HepG2 (cell line): Measurements from ENCODE around the gene IL11RA. TPM values are rescaled to one million over a fixed set of nuclear protein-coding genes. Genes with fewer than 3 reads are reported as not detected.

Experiments
- ATF4 ChIP-seq, 2 experiments: fragments of 450-650 bp in 1 of 2; sonication (generic) in 1 of 2; formaldehyde crosslinking; IDR thresholded peaks; 2 replicates each; pipeline versions ENCODE4 v1.5.0 to v1.8.0; 2020 to 2022; ENCODE audit warnings: mild to moderate bottlenecking in 1 of 2, missing genetic modification reagents in 1 of 2
- CEBPB ChIP-seq: IDR thresholded peaks from 2 replicates; pipeline ENCODE4 v1.6.1; 2011; ENCODE audit warnings: low read depth, low read length, improper control_type of control experiment, borderline replicate concordance
- ESRRA ChIP-seq: sonication (generic); formaldehyde crosslinking; IDR thresholded peaks from 2 replicates; pipeline ENCODE4 v1.5.1; 2020; ENCODE audit warnings: mild to moderate bottlenecking, low read depth, missing genetic modification reagents
- FOXA1 ChIP-seq, 2 experiments: fragments of 450-650 bp in 1 of 2; sonication (generic) in 1 of 2; formaldehyde crosslinking in 1 of 2; IDR thresholded peaks; 2 replicates each; pipeline versions ENCODE4 v1.4.0 to v1.6.1; 2016 to 2020; ENCODE audit warnings: missing genetic modification reagents in 1 of 2
- NFRKB ChIP-seq: fragments of 450-650 bp; IDR thresholded peaks from 2 replicates; pipeline ENCODE4 v1.6.1; 2017
- ZFY ChIP-seq: sonication (generic); formaldehyde crosslinking; IDR thresholded peaks from 2 replicates; pipeline ENCODE4 v1.4.0; 2020; ENCODE audit warnings: missing genetic modification reagents
- ZIK1 ChIP-seq: sonication (generic); formaldehyde crosslinking; IDR thresholded peaks from 2 replicates; pipeline ENCODE4 v1.5.0; 2020; ENCODE audit warnings: mild to moderate bottlenecking, low read depth, missing genetic modification reagents, borderline replicate concordance
- ZNF264 ChIP-seq: sonication (generic); formaldehyde crosslinking; IDR thresholded peaks from 2 replicates; pipeline ENCODE4 v1.4.0; 2020; ENCODE audit warnings: missing genetic modification reagents
- ZNF547 ChIP-seq: sonication (generic); formaldehyde crosslinking; IDR thresholded peaks from 2 replicates; pipeline ENCODE4 v1.5.1; 2020; ENCODE audit warnings: mild to moderate bottlenecking, missing genetic modification reagents
- ZNF598 ChIP-seq: sonication (generic); formaldehyde crosslinking; IDR thresholded peaks from 2 replicates; pipeline ENCODE4 v1.5.1; 2020; ENCODE audit warnings: mild to moderate bottlenecking, missing genetic modification reagents, borderline replicate concordance
- ZNF646 ChIP-seq: sonication (generic); formaldehyde crosslinking; IDR thresholded peaks from 2 replicates; pipeline ENCODE4 v1.9.0; 2021; ENCODE audit warnings: mild to moderate bottlenecking, missing genetic modification reagents
- ZNF687 ChIP-seq: sonication (generic); formaldehyde crosslinking; IDR thresholded peaks from 2 replicates; pipeline ENCODE4 v1.5.1; 2020; ENCODE audit warnings: mild to moderate bottlenecking, missing genetic modification reagents, moderate library complexity
- polyA plus RNA-seq, 8 experiments: library from polyadenylated mRNA; depleted of rRNA in 3 of 8; stranded (reverse) in 7 of 8; unstranded in 1 of 8; fragments of >200 nt; fragmentation: Illumina TruSeq in 4 of 8; extraction: Trizol in 4 of 8; gene quantifications; 2 replicates each; pipeline versions ENCODE4 v1.2.1 to v1.2.3, GENCODE V29; 2011 to 2016; ENCODE audit warnings: low read depth in 4 of 8, missing spikeins in 1 of 8, mixed read lengths in 1 of 8; ENCODE audit not compliant: insufficient read depth in 1 of 8
- total RNA-seq, 5 experiments: library from RNA; depleted of rRNA; stranded (reverse); fragments of >200 nt; fragmentation: Illumina TruSeq; extraction: Trizol; gene quantifications; 2 replicates each; pipeline ENCODE4 v1.2.3, GENCODE V29; 2016; ENCODE audit warnings: low read depth in 1 of 5
- TF ChIP-seq, protein P1 (sequence below): sonication (generic); formaldehyde crosslinking; IDR thresholded peaks from 2 replicates; pipeline ENCODE4 v1.8.1; 2023; ENCODE audit warnings: mild to moderate bottlenecking, moderate library complexity, missing genetic modification reagents
- TF ChIP-seq, protein P2 (sequence below): conservative IDR thresholded peaks from 2 replicates; pipeline ENCODE4 v1.6.1; 2018; ENCODE audit warnings: missing genetic modification reagents

The IL11RA gene
- total and polyA plus RNA-seq, 2 of the 13 experiments (the other 11 are each of a cell fraction or from before 2014, with no cell fraction given), result 2.0 to 4.2 TPM

- no peak for TF ChIP-seq ZIK1 (CRISPR knock-in tag)
- TF ChIP-seq ZNF264 (CRISPR knock-in tag), result no peak
- TF ChIP-seq ZNF598 (CRISPR knock-in tag), result no peak
- TF ChIP-seq CEBPB, result no peak
- TF ChIP-seq, protein P1, sequence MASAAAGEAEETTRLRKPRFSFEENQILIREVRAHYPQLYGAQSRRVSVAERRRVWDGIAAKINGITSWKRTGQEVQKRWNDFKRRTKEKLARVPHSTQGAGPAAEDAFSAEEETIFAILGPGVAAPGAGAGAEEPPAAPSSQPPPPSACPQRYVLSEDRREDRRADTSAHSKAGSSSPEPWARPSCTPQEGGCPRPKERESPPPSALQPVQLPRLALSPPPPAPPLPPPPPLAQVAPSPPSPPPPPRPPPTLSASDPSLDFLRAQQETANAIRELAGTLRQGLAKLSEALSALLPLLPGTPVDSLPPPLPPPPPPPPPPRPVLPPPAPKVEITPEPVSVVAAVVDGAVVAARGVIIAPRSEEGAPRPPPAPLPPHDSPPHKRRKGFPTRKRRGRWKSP, result peak; percentile 36; the same call in 1 of the 2 replicates
- TF ChIP-seq ZFY (CRISPR knock-in tag), result peak; percentile 36; the same call in 1 of the 2 replicates
- no peak for TF ChIP-seq ATF4 (CRISPR knock-in tag; IDR thresholded peaks at IDR 0.05)
- no peak for TF ChIP-seq ZNF547 (CRISPR knock-in tag)
- no peak for TF ChIP-seq NFRKB
- TF ChIP-seq ESRRA (CRISPR knock-in tag), result no peak
- TF ChIP-seq FOXA1 (IDR thresholded peaks at IDR 0.05), result no peak
- no peak for TF ChIP-seq FOXA1 (CRISPR knock-in tag; IDR thresholded peaks at IDR 0.05)
- TF ChIP-seq, protein P2, sequence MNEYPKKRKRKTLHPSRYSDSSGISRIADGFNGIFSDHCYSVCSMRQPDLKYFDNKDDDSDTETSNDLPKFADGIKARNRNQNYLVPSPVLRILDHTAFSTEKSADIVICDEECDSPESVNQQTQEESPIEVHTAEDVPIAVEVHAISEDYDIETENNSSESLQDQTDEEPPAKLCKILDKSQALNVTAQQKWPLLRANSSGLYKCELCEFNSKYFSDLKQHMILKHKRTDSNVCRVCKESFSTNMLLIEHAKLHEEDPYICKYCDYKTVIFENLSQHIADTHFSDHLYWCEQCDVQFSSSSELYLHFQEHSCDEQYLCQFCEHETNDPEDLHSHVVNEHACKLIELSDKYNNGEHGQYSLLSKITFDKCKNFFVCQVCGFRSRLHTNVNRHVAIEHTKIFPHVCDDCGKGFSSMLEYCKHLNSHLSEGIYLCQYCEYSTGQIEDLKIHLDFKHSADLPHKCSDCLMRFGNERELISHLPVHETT (CRISPR knock-in tag), result no peak
- peak; percentile 56 for TF ChIP-seq ZNF687 (CRISPR knock-in tag)
- peak; percentile 62; the same call in 1 of the 2 replicates for TF ChIP-seq ZNF646 (CRISPR knock-in tag)
Observed at GRCh38 chr9:34628656-34629490, 23.1 kb upstream of the IL11RA start, which contains the start of gene ARID3C (continued).
